HCT116 (cell line): ENCODE results near the gene ICA1. TPM values are rescaled to one million over a fixed set of nuclear protein-coding genes. Genes with fewer than 3 reads are reported as not detected.

Experiments used
- ATAC-seq: fragments of 200-7000 bp; cut with Tn5 transposase; 2 replicates; pipeline ENCODE4 v1.9.1; 2020; ENCODE audit warnings: mild to moderate bottlenecking, moderate library complexity
- BruUV-seq: library from RNA; stranded (reverse); fragments of 400-500 nt; replicated peaks from 2 replicates; lab custom pipeline; 2021; lab: Mats Ljungman, UMichigan
- CTCF ChIA-PET: fragments of 300-600 bp; sonication (Branson Sonifier 250); formaldehyde crosslinking; loops from one replicate; lab custom pipeline; 2021; ENCODE audit warnings: antibody characterized with exemption; lab: Charles Lee
- POLR2A ChIA-PET: fragments of 300-600, 350-600 bp; sonication (Branson Sonifier 250); formaldehyde crosslinking; loops from one replicate; lab custom pipeline; 2021; ENCODE audit warnings: antibody characterized with exemption; lab: Charles Lee
- RAD21 ChIA-PET, 2 experiments: fragments of 300-600 bp; sonication (Branson Sonifier 250); formaldehyde crosslinking; loops; one replicate each; lab custom pipeline; 2023; ENCODE audit warnings: low total read pairs in 2 of 2; ENCODE audit not compliant: uncharacterized antibody in 2 of 2, unreplicated experiment in 2 of 2, low non-redundant PET in 1 of 2; lab: Charles Lee
- DNase-seq: peaks from one replicate; pipeline ENCODE4 v3.0.0-alpha.2; 2010; ENCODE audit warnings: low read depth, low spot score
- H2AFZ ChIP-seq: fragments of 200-600 bp; shearing (Covaris generic), sonication (generic); 2 replicates; pipeline ENCODE4 v1.6.1; 2017; ENCODE audit warnings: low read depth, mixed run types, mixed read lengths, antibody characterized with exemption, low read length; ENCODE audit not compliant: poor library complexity, severe bottlenecking
- H3K27ac ChIP-seq: 2 replicates; pipeline ENCODE4 v1.5.1; 2012; ENCODE audit warnings: low read depth, low read length
- H3K27me3 ChIP-seq: fragments of 200-600 bp; sonication (generic); 2 replicates; pipeline ENCODE4 v1.6.1; 2016; ENCODE audit warnings: mixed run types, low read length, mixed read lengths; ENCODE audit not compliant: insufficient read depth
- H3K36me3 ChIP-seq, 2 experiments: fragments of 200-500 bp in 1 of 2; fragments of 200-600 bp in 1 of 2; sonication (Bioruptor generic) in 1 of 2; sonication (generic) in 1 of 2; 2 replicates each; pipeline versions ENCODE4 v1.5.1 to v1.6.1; 2014 to 2016; ENCODE audit warnings: low read length in 2 of 2, inconsistent platforms in 1 of 2, mixed read lengths in 1 of 2, mixed run types in 1 of 2; ENCODE audit not compliant: insufficient read depth in 2 of 2, control insufficient read depth in 1 of 2
- H3K4me1 ChIP-seq, 2 experiments: fragments of 200-600 bp in 1 of 2; sonication (generic) in 1 of 2; 2 replicates each; pipeline versions ENCODE4 v1.5.1 to v1.6.1; 2012 to 2017; ENCODE audit warnings: low read length in 2 of 2, inconsistent platforms in 1 of 2, mild to moderate bottlenecking in 1 of 2, mixed read lengths in 1 of 2, mixed run types in 1 of 2, moderate library complexity in 1 of 2; ENCODE audit not compliant: insufficient read depth in 2 of 2, control insufficient read depth in 1 of 2
- H3K4me2 ChIP-seq: fragments of 200-600 bp; sonication (generic); 2 replicates; pipeline ENCODE4 v1.6.1; 2017; ENCODE audit warnings: mixed run types, low read length, mixed read lengths
- H3K4me3 ChIP-seq, 2 experiments: fragments of 200-600 bp in 1 of 2; sonication (generic) in 1 of 2; replicated peaks in 1 of 2; 2 replicates each; pipeline ENCODE4 v1.5.1; 2011 to 2016; ENCODE audit warnings: low read length in 2 of 2, control low read depth in 1 of 2, low read depth in 1 of 2, mild to moderate bottlenecking in 1 of 2, mixed read lengths in 1 of 2, mixed run types in 1 of 2
- H3K79me2 ChIP-seq: fragments of 200-600 bp; sonication (generic); 2 replicates; pipeline ENCODE4 v1.6.1; 2017; ENCODE audit warnings: mild to moderate bottlenecking, mixed run types, low read length, moderate library complexity, mixed read lengths; ENCODE audit not compliant: insufficient read depth
- H3K9ac ChIP-seq: fragments of 200-600 bp; sonication (generic); 2 replicates; pipeline ENCODE4 v1.6.1; 2016; ENCODE audit warnings: low read length, mixed read lengths
- H3K9me2 ChIP-seq: fragments of 200-600 bp; sonication (generic), shearing (Covaris generic); 2 replicates; pipeline ENCODE4 v1.6.1; 2017; ENCODE audit warnings: mixed run types, mild to moderate bottlenecking, moderate library complexity; ENCODE audit not compliant: insufficient read depth
- H3K9me3 ChIP-seq, 2 experiments: fragments of 200-500 bp in 1 of 2; fragments of 200-600 bp in 1 of 2; sonication (Bioruptor generic) in 1 of 2; sonication (generic) in 1 of 2; 2 replicates each; pipeline ENCODE4 v1.6.1; 2014 to 2017; ENCODE audit warnings: low read length in 2 of 2, mixed read lengths in 2 of 2, inconsistent platforms in 1 of 2, low read depth in 1 of 2, mild to moderate bottlenecking in 1 of 2, mixed run types in 1 of 2, moderate library complexity in 1 of 2; ENCODE audit not compliant: control insufficient read depth in 1 of 2, insufficient read depth in 1 of 2
- H4K20me1 ChIP-seq: fragments of 200-600 bp; sonication (generic), shearing (Covaris generic); 2 replicates; pipeline ENCODE4 v1.6.1; 2017; ENCODE audit warnings: mixed run types, mild to moderate bottlenecking, moderate library complexity; ENCODE audit not compliant: insufficient read depth
- CBX3 ChIP-seq: IDR thresholded peaks from 2 replicates; pipeline ENCODE4 v1.6.1; 2012; ENCODE audit warnings: low read depth
- CEBPB ChIP-seq: IDR thresholded peaks from 2 replicates; pipeline ENCODE4 v1.6.1; 2012; ENCODE audit warnings: low read depth
- ELF1 ChIP-seq: IDR thresholded peaks from 2 replicates; pipeline ENCODE4 v1.6.1; 2012; ENCODE audit warnings: low read depth, borderline replicate concordance
- FOSL1 ChIP-seq: IDR thresholded peaks from 2 replicates; pipeline ENCODE4 v1.6.1; 2012; ENCODE audit warnings: low read depth
- JUND ChIP-seq: IDR thresholded peaks from 2 replicates; pipeline ENCODE4 v1.6.1; 2012
- POLR2A ChIP-seq: IDR thresholded peaks from 2 replicates; pipeline ENCODE4 v1.7.0; 2011; ENCODE audit warnings: borderline replicate concordance; ENCODE audit not compliant: insufficient read depth, insufficient read length; ENCODE audit errors: extremely low read depth
- SIN3A ChIP-seq: IDR thresholded peaks from 2 replicates; pipeline ENCODE4 v1.6.1; 2012; ENCODE audit warnings: low read depth
- SP1 ChIP-seq: IDR thresholded peaks from 2 replicates; pipeline ENCODE4 v1.6.1; 2012; ENCODE audit warnings: low read depth
- SRF ChIP-seq: IDR thresholded peaks from 2 replicates; pipeline ENCODE4 v1.6.1; 2012; ENCODE audit warnings: low read depth
- ZBTB33 ChIP-seq: IDR thresholded peaks from 2 replicates; pipeline ENCODE4 v1.6.1; 2011; ENCODE audit warnings: mild to moderate bottlenecking, low read length, moderate library complexity; ENCODE audit not compliant: insufficient replicate concordance; ENCODE audit errors: extremely low read depth
- ZFX ChIP-seq: fragments of 450-650 bp; IDR thresholded peaks from 2 replicates; pipeline ENCODE4 v1.6.1; 2017
- ZNF274 ChIP-seq: fragments of 200-500 bp; sonication (Bioruptor generic); IDR thresholded peaks from 2 replicates; pipeline ENCODE4 v1.6.1; 2014; ENCODE audit warnings: mild to moderate bottlenecking, low read depth, low read length, inconsistent platforms
- intact Hi-C: fragments of 100-400 bp; cut with micrococcal nuclease; formaldehyde crosslinking; loops from 2 replicates; pipeline ENCODE4 v1.10.0; 2022
- total RNA-seq: library from RNA; stranded (reverse); gene quantifications from one replicate; pipeline ENCODE4 v1.2.1, GENCODE V29; 2021; ENCODE audit not compliant: unreplicated experiment

ICA1 gene
- total RNA-seq, 1 experiment from 2014 or later: 16.4 TPM

- Histone ChIP-seq H3K9ac (no peak overlapping the region), H3K27ac (no peak overlapping the region), H3K4me3 (no peak overlapping the region), H3K27me3 (no peaks in the 10 kb centered on the region), H3K9me2 (no peaks in the 10 kb centered on the region), H3K79me2 (no peaks in the 10 kb centered on the region), H3K4me1 (no peaks in the 10 kb centered on the region), H3K4me2 (no peak overlapping the region), H2AFZ (no peak overlapping the region), H4K20me1 (no peaks in the 10 kb centered on the region), H3K9me3 (no peaks in the 10 kb centered on the region), H3K36me3 (no peaks in the 10 kb centered on the region)
- ChIA-PET POLR2A (no interaction called here), CTCF (no interaction called here), RAD21 (no interaction called here)
- no TSS peak for BruUV-seq
- DNase-seq (no peak), ATAC-seq (no peak)
- intact Hi-C loops: no loop called here
- TF ChIP-seq SRF (no peak), ZNF274 (no peak), SIN3A (no peak), FOSL1 (no peak), CEBPB (no peak), ZFX (no peak), POLR2A (no peak), SP1 (no peak), CBX3 (no peak)
Measured at GRCh38 chr7:8154272-8154671, 107.7 kb downstream of the ICA1 start.

DNA sequence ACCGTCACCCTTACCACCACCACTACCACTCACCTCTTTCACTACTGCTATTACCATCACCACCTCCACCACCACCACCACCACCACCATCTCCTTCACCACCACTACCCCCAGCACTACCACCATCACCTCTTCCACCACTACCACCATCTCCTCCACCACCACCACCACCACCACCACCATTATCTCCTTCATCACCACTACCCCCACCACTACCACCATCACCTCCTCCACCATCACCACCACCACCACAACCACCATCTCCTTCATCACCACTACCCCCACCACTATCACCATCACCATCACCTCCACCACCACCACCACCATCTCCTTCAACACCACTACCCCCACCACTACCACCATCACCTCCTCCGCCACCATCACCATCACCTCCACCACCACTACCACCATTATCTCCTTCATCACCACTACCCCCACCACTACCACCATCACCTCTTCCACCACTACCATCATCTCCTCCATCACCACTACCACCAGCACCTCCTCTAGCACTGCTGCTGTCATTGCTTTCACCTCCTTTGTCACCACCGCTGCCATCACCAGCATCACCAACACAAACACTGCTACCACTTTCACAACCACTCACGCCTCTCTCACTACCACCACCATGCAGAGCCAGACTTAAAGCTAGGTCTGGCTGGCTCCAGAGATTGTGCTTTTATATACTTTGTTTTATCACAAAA, 109.3 kb downstream of the ICA1 start:
- no TSS peak for BruUV-seq
- Histone ChIP-seq H3K36me3 (no peaks in the 10 kb centered on the region), H3K4me1 (no peaks in the 10 kb centered on the region), H3K9me3 (no peaks in the 10 kb centered on the region), H3K9me2 (no peaks in the 10 kb centered on the region), H3K27me3 (no peaks in the 10 kb centered on the region), H3K4me2 (no peak overlapping the region), H3K4me3 (no peak overlapping the region), H2AFZ (no peak overlapping the region)
- CTCF ChIA-PET: no interaction called here
- intact Hi-C loops: no loop called here
- TF ChIP-seq ELF1: no peak
- TF ChIP-seq ZBTB33: no peak
- no peak for TF ChIP-seq JUND
- no peak for TF ChIP-seq SRF
- TF ChIP-seq, all 23 proteins: peak for 0
- Histone ChIP-seq H3K27ac (no peak overlapping the region), H3K79me2 (no peaks in the 10 kb centered on the region), H3K9ac (no peak overlapping the region), H4K20me1 (no peaks in the 10 kb centered on the region)
- ChIA-PET RAD21 (no interaction called here), POLR2A (no interaction called here)
- DNase-seq: no peak
- no peak for ATAC-seq
